ENCODE data around the gene DBX2.

The DBX2 gene

GRCh38 chr12:44972746-44973421, 78.0 kb downstream of the DBX2 start:
- H3K4me3 ChIP-seq (ENCODE audit: low read length) = no peak overlapping the region
- TF ChIP-seq CTCF (conservative IDR thresholded peaks at IDR 0.05; ENCODE audit: low read depth, low read length) = peak; percentile 84
- DNase-seq (ENCODE audit: low read depth) = no peak

- no peak overlapping the region for H3K4me3 ChIP-seq (ENCODE audit: low read length)
- DNase-seq (ENCODE audit: low read depth) = no peak
- TF ChIP-seq CTCF (conservative IDR thresholded peaks at IDR 0.05; ENCODE audit: low read depth, low read length) = no peak
Observed at GRCh38 chr12:44968965-44969364, 81.9 kb downstream of the DBX2 start.

Measured in retinal pigment epithelial cell (primary cell).